ENCODE results near the gene NLRC3. TPM values are rescaled to one million over a fixed set of nuclear protein-coding genes. Genes with fewer than 3 reads are reported as not detected.

NLRC3 gene
- total RNA-seq, 4 donors from 2014 or later, result 1.3 to 4.7 (median 1.4) TPM

DNA sequence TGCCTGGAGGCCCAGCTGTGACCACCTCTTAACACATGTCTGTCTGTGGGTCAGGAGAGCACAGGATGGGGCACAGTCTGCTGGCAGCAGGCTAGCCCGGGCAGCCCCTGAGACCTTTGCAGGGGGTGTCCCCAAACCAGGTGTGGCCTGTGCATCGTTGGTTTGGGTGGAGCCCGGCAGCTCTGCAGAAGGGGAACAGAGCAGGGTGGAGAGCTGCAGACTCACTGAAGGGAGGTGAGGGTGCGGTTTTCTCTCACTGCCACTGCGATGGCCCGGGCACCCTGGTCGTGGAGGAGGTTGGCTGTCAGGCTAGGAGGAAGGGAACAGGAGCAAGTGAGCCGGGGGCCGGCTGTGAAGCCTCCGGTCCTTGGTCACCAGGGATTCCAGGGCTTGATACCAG is 28.8 kb downstream of the NLRC3 start:
- Histone ChIP-seq H3K4me3 (replicated peaks in 1 of 3) (no peak overlapping the region), H3K4me1 (no peaks in the 10 kb centered on the region), H3K27me3 (no peaks in the 10 kb centered on the region), H3K9me3 (no peaks in the 10 kb centered on the region), H3K27ac (no peak overlapping the region), H3K36me3 (no peaks in the 10 kb centered on the region)
- WGBS, 2 donors, result 82 to 92% methylated on average over 9 to 10 of the region's 10 CpGs
- DNase-seq, result no peak
- TF ChIP-seq POLR2A (IDR thresholded peaks at IDR 0.05), result no peak
- TF ChIP-seq, protein P1, sequence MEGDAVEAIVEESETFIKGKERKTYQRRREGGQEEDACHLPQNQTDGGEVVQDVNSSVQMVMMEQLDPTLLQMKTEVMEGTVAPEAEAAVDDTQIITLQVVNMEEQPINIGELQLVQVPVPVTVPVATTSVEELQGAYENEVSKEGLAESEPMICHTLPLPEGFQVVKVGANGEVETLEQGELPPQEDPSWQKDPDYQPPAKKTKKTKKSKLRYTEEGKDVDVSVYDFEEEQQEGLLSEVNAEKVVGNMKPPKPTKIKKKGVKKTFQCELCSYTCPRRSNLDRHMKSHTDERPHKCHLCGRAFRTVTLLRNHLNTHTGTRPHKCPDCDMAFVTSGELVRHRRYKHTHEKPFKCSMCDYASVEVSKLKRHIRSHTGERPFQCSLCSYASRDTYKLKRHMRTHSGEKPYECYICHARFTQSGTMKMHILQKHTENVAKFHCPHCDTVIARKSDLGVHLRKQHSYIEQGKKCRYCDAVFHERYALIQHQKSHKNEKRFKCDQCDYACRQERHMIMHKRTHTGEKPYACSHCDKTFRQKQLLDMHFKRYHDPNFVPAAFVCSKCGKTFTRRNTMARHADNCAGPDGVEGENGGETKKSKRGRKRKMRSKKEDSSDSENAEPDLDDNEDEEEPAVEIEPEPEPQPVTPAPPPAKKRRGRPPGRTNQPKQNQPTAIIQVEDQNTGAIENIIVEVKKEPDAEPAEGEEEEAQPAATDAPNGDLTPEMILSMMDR (IDR thresholded peaks at IDR 0.05), result no peak
- intact Hi-C loops (cut with DNase I), result no loop called here

DNA sequence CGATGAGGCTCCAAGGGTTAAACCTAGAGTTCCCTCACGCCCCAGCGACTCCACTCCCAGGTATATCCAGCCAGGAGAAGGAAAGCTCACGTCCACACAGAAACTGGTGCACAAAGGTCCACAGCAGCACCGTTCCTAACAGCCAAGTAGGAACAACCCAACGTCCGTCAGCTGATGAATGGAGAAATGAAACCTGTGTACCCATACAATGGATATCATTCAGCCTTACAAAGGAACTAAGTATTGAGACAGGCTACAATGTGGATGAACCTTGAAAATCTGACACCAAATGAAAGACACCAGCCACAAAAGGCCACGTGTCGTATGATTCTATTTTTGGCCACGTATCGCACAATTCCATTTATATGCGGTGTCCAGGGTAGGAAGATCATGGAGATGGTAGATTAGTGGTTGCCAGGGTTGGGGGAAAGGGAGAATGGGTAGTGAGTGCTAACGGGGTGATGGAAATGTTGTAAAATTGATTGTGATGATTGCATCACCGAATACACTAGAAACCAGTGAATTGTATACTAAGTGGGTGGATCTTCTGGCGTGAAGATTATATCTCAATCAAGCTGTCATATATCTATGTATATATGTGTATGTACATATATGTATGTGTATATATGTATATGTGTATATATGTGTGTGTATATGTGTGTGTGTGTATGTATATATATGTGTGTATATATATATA is 30.1 kb downstream of the NLRC3 start:
- no peak for DNase-seq
- WGBS, 2 donors, result 82 to 88% methylated on average over 15 of the region's 15 CpGs
- Histone ChIP-seq H3K9me3 (no peaks in the 10 kb centered on the region), H3K27me3 (no peaks in the 10 kb centered on the region), H3K4me3 (replicated peaks in 1 of 3) (no peak overlapping the region), H3K36me3 (no peaks in the 10 kb centered on the region), H3K4me1 (no peaks in the 10 kb centered on the region), H3K27ac (no peak overlapping the region)
- no peak for TF ChIP-seq POLR2A (IDR thresholded peaks at IDR 0.05)
- TF ChIP-seq, protein P1 (IDR thresholded peaks at IDR 0.05), result no peak
- intact Hi-C loops (cut with DNase I), result no loop called here

DNA sequence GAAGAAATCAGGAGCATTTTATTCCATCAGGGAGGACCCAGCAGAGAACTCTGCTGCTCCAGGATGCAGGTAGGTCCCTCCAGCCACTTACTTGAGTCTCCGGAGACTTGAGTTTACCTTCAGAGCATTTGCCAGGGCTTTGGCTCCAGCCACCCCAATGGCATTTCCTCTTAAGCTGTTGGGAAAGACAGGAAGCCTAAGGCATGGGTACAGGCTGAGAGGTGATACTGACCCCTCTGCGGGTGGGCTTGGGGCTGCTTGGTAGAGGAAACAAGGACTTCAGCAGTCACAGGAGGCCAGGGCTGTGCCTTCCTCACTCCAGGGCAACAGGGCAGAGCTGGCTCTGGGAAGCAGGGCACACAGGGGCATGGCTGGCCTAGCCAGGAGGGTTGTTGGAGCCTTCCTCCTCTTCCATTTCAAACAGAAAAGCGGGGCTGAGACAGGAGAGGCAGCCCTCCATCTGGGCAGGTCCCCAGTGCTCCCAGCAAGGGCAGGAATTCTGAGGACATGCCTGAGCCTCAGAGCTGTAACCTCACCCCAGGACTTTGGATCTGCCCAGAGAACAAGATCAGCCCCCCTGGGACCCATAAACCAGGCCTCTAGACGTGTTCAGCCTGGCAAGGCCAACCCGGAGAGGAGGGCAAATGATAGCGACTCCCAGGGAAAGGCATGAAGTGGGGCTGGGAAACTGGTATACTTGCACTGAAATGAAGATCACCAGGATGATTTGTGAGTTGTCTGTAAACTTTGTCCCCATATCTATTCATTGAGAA is 34.4 kb downstream of the NLRC3 start:
- no peaks in the 10 kb centered on the region for H3K9me3 ChIP-seq
- no peak for DNase-seq
- H3K4me1 ChIP-seq, result no peaks in the 10 kb centered on the region
- peaks cover 7% of the 10 kb centered on the region in 2 donors for H3K36me3 ChIP-seq
- intact Hi-C loops (cut with DNase I), result no loop called here
- no peak overlapping the region for H3K4me3 ChIP-seq (replicated peaks in 1 of 3)
- H3K27ac ChIP-seq, result no peak overlapping the region
- WGBS, 2 donors, result 82 to 92% methylated on average over 6 of the region's 6 CpGs
- H3K27me3 ChIP-seq, result no peaks in the 10 kb centered on the region
- TF ChIP-seq, protein P1 (IDR thresholded peaks at IDR 0.05), result no peak
- TF ChIP-seq POLR2A (IDR thresholded peaks at IDR 0.05), result no peak

DNA sequence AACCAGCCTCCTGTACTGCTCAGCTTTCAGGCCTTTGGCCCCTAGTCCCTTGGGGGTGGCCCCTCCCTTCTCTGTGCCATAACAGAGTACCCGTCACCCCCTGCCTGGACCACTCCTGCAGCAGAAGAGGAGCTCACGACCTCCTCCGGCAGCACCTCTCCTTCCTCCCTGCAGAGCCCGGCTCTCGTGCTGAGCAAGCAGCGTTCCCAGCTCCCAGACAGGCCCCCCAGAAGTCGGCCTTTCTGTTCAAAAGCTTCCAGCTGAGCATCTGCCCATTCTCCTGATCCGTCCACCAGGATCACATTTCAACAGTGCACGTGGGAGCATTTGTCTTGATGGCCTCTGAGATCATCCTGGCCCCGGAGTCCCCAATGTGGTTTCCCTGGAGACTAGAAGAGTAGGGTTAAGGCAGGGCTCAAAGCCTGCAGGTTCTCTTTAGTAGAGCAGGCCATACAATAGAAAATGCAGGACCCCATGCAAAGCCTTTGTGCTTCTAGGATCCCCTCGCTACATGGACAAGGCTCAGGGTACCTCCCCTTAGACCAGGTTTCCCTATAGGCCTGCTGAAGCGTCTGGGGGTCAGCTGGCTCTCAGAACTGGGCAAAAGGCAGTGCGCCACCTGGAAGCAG is 35.6 kb downstream of the NLRC3 start:
- no peak for TF ChIP-seq POLR2A (IDR thresholded peaks at IDR 0.05)
- TF ChIP-seq, protein P1 (IDR thresholded peaks at IDR 0.05), result no peak
- H3K27ac ChIP-seq, result no peak overlapping the region
- no peaks in the 10 kb centered on the region for H3K9me3 ChIP-seq
- H3K36me3 ChIP-seq, result peaks cover 7% of the 10 kb centered on the region in 2 donors
- intact Hi-C loops (cut with DNase I), result no loop called here
- DNase-seq, result no peak
- no peak overlapping the region for H3K4me3 ChIP-seq (replicated peaks in 1 of 3)
- 85 to 87% methylated on average over 13 of the region's 13 CpGs for WGBS, 2 donors
- H3K4me1 ChIP-seq, result peaks cover 0 to 5% of the 10 kb centered on the region in 2 donors
- H3K27me3 ChIP-seq, result no peaks in the 10 kb centered on the region
